ENCODE results near the gene DNM2.
"Not testable (repeated sequence)": the region's sequence is repeated elsewhere in the genome, so short reads cannot be mapped to it uniquely, and the experiment has no call there.

The DNM2 gene

GRCh38 chr19:10726268-10726667 is 8.4 kb downstream of the DNM2 start:
- no peak for DNase-seq (ENCODE audit: low spot score)

- DNase-seq (ENCODE audit: low spot score), result no peak
Observed at GRCh38 chr19:10727685-10728201, 9.9 kb downstream of the DNM2 start.

GRCh38 chr19:10729411-10729810 is 11.5 kb downstream of the DNM2 start:
- DNase-seq (ENCODE audit: low spot score), result no peak

DNA sequence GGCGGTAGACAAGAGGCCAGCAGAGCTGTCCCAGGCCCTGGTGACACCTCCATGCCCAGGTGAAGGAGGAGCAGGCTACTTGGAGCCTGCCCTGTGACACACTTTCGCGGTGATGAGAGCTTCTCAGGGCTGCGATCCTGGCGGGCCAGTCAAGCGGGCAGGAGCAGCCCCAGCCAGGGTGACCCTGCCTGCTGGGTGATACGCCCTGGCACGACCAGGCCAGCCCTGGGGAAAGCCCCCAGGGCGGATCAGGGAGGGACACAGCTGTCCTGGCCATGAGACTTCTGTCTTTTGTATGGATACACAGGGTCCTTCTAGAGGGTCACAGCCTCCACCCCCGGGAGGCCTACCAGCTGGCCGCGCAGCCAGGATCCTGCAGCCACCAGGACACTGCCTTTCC is 13.1 kb downstream of the DNM2 start:
- peak; percentile 48 for DNase-seq (ENCODE audit: low spot score)

- DNase-seq (ENCODE audit: low spot score), result no peak
Observed at GRCh38 chr19:10735741-10736140, 17.9 kb downstream of the DNM2 start.

GRCh38 chr19:10736189-10736588 is 18.3 kb downstream of the DNM2 start:
- no peak for DNase-seq (ENCODE audit: low spot score)

DNA sequence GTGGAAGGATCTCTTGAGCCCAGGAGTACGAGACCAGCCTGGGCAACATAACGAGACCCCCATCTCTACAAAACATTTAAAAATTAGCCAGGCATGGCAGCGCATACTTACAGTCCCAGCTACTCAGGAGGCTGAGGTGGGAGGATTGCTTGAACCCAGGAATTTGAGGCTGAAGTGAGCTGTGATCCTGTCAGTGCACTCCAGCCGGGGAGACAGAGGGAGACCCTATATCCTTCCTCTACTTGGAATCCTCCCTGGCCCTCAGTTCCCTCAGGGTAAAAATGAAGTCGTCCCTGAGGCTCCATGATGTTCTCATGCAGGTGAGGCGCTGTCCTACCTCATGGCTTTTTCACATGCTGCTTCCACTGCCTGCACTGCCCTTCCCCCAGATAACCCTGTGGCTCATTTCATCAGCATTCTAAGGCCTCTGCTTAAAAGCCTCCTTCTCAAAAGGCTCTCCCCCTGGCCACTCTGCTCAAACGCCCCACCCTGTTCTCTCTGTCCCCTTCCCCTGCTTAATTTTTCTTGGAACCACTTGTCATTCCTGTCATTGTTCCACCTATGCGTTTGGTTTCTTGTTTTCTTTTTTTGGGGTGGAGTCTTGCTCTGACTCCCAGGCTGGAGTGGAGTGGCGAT is 19.2 kb downstream of the DNM2 start:
- DNase-seq (ENCODE audit: low spot score), result no peak

DNA sequence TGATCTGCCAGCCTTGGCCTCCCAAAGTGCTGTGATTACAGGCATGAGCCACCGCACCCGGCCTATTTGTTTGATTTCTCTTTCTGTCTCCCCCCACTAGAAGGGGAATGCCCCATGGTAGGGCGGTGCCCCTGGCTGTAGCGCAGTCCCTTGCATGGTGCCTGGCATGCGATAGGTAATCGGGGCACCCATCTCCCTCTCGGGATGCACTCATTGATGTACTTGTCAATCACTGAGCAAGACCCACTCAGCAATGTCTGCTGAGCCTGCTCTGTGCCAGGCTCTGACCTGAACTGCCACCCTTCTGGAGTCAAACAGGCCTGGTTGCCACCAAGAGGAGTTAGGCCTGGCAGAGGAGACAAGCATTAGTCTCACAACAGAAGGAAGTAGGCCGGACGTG is 19.8 kb downstream of the DNM2 start:
- no peak for DNase-seq (ENCODE audit: low spot score)

- DNase-seq (ENCODE audit: low spot score), result no peak
Observed at GRCh38 chr19:10740798-10741197, 22.9 kb downstream of the DNM2 start.

- DNase-seq (ENCODE audit: low spot score), result no peak
Observed at GRCh38 chr19:10742476-10742875, 24.6 kb downstream of the DNM2 start.

GRCh38 chr19:10744253-10744798 is 26.4 kb downstream of the DNM2 start:
- DNase-seq (ENCODE audit: low spot score), result no peak

DNA sequence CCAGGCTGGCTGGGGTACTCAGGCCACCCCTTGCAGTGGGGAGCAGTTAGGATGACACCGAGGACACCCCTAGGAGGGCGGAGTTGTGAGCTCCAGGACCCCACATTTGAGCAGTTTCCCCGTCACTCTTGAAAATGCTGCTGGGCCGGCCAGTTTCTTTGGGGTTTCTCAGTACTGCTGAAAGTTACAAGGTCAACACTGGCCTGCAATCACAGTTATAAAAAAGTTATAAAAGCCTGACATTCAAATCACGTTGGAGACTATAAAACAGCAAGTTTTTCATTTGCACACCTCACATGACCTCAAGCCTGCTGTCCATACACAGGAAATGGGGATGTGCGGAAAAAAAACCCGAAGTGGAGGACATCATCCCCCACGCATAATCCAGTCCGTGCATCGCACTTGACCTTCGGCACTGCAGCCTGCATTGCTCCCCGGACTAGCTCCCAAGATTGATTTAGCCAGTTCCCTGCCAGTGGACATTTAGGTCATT is 27.0 kb downstream of the DNM2 start:
- DNase-seq (ENCODE audit: low spot score), result no peak

GRCh38 chr19:10746437-10746836 is 28.6 kb downstream of the DNM2 start:
- DNase-seq (ENCODE audit: low spot score), result not testable (repeated sequence)

DNA sequence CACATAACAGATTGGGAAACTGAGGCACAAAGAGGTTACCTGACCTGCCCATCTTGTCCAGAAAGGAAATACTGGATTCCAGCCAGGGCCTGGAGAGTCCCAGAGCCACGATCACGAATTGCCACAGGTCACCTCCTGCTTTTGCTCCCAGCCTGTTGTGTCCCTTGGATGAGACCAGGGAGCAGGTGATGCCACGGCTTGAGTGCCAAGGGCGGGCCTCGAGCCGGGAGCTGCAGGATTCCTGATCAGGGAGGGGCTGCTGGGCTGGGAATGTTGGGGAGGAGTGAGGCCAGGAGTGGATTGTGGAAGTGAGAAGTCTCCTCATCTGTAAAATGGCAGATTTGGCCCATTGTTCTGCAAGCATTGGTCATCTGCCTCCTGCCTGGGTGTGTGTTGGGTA is 29.4 kb downstream of the DNM2 start:
- DNase-seq (ENCODE audit: low spot score), result peak; percentile 50

GRCh38 chr19:10747674-10748073 is 29.8 kb downstream of the DNM2 start:
- DNase-seq (ENCODE audit: low spot score), result no peak

DNA sequence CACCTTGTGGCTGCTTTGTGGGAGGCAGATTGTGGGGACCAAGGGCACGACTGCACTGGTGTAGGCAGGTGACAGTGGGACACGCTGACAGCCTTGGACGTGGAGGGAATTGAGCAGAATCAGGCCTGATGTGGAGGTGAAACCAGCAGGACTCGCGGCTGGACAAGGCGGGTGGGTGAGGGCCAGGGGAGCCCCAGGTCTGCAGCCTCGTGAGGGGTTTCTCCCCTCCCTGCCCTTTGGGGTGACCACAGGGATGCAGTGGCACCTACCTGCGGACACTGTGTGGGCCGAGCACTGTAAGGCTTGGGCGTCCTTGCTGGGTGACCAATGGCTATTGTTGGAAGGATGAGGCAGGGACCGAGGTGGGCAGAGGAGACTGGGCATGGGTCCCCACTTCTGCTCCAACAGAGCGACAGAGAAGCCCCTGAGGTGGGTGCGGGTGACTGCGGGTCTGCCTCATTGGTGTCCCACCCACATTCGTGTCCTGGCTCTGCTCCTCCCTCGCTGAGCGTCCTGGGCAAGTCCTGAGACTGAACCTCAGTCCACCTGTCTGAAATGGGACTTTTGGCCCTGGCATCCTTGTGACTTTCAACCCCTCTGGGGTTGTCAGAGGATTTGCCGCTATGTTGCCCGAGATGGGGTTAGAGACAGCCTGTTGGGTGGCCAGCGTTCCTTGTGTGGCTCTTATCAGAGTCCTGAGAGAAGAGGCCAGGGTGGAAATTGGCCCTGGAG is 30.5 kb downstream of the DNM2 start:
- no peak for DNase-seq (ENCODE audit: low spot score)

- DNase-seq (ENCODE audit: low spot score), result peak; percentile 88
Observed at GRCh38 chr19:10748927-10749434, 31.1 kb downstream of the DNM2 start.

- DNase-seq (ENCODE audit: low spot score), result no peak
Observed at GRCh38 chr19:10749435-10750384, 31.8 kb downstream of the DNM2 start.

DNA sequence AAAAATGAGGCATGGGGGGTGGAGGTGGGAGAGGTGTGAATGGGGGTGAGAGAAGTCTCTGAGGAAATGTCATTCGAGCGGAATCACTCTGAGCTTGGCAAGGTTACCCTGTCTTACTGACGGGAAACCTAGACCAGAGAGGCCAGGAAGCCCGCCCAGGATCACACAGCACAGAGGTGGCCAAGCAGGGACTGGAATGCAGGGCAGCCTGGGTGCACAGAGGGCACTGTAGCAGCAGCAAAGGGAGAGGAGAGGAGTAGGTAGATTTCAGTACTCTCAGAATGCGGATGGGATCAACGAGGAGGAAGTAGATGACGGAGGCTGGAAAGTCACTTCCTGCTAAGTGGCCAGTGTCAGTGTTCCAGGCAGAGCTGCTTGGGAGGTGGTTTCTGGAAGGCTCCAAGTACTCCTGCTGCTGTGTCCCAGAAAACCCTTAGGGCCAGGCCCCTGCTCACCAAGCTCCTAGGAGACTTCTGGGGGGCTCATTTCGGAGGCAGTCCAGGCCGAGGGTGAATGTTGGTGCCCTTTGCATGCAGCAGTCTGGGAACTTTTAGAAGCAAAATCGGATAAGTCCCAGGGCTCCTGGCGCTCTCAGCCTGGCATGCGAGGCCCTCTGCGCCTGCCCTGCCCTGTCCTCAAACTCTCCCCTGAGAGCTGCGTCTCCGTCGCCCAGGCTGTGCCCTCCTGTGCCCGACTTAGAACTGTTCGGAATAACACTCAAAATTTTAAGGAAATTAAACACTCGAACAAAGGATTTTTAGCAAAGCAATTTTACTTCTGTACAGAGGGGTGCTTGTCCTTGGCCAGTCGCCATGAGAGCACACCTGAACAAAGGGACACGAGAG is 33.5 kb downstream of the DNM2 start:
- peak; percentile 86 for DNase-seq (ENCODE audit: low spot score)

- no peak for DNase-seq (ENCODE audit: low spot score)
Observed at GRCh38 chr19:10752237-10752912, 34.5 kb downstream of the DNM2 start.
